ENCODE data around the gene AP3M1. TPM values are rescaled to one million over a fixed set of nuclear protein-coding genes. Genes with fewer than 3 reads are reported as not detected.
A peak's percentile ranks its signal among the peaks of the same experiment; 100 is the strongest.
"Not testable (repeated sequence)": the region's sequence is repeated elsewhere in the genome, so short reads cannot be mapped to it uniquely, and the experiment has no call there.

Gene AP3M1
- total and polyA plus RNA-seq, 2 donors (not counting 1 experiment from before 2014, with no cell fraction given) = 28.4 to 55.3 TPM

- H4K20me1 ChIP-seq (ENCODE audit: control insufficient read depth, extremely low read depth, insufficient read depth, low read length) = no peaks in the 10 kb centered on the region
- H3K4me3 ChIP-seq (replicated peaks in 1 of 4; ENCODE audit: control extremely low read depth in 1 of 4, insufficient read depth in 1 of 4, low read depth in 3 of 4, low read length in 4 of 4) = no peak overlapping the region
- no peak overlapping the region for H3K9ac ChIP-seq (ENCODE audit: insufficient read depth, low read length)
- no peaks in the 10 kb centered on the region for H3K9me3 ChIP-seq (ENCODE audit: control insufficient read depth, insufficient read depth, low read depth, low read length)
- H3K27me3 ChIP-seq (ENCODE audit: control insufficient read depth, insufficient read depth, low read length) = no peaks in the 10 kb centered on the region
- peaks cover 45% of the 10 kb centered on the region for H3K79me2 ChIP-seq (ENCODE audit: control insufficient read depth, insufficient read depth, low read length)
- no peak for TF ChIP-seq EZH2 (IDR thresholded peaks at IDR 0.05; ENCODE audit: low read length, missing control alignments)
- no peak for TF ChIP-seq CTCF (conservative IDR thresholded peaks at IDR 0.05 in 1 of 2, IDR thresholded peaks at IDR 0.05 in 1 of 2; ENCODE audit: low read depth in 1 of 2, low read length in 2 of 2)
- peak; percentile 50 to 66 for DNase-seq (ENCODE audit: low read depth in 2 of 2)
- H3K4me2 ChIP-seq (ENCODE audit: extremely low read depth, insufficient read depth, low read length) = peak overlapping the region; percentile 25
- no peak overlapping the region for H3K27ac ChIP-seq (ENCODE audit: insufficient read depth, low read length)
- H3K36me3 ChIP-seq (ENCODE audit: control insufficient read depth, insufficient read depth, low read length) = no peaks in the 10 kb centered on the region
- peaks cover 6% of the 10 kb centered on the region for H3K4me1 ChIP-seq (ENCODE audit: control insufficient read depth, extremely low read depth, insufficient read depth, low read length)
- H2AFZ ChIP-seq (ENCODE audit: low read length) = no peak overlapping the region
These were observed 43.9 kb upstream of the AP3M1 start for GRCh38 chr10:74194545-74194944.

DNA sequence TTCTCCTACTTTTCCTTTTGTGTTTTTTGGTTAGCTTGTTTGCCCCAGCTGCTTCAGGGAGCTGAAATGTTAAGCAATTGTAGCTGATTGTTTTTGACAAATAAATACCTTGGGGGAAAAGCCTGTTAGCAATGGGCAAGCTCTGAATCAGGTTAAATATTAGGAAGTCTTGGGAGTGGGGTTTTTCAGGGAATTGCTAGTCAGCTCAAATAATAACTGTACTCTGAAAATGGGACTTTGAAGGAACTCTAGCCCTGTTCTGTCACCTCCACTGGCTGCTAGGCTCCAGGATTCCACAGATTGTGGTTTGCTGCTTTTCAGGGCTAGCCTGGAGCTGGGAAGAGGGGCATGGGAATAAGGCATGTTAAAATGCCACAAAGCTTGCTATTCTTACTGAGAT is 39.9 kb upstream of the AP3M1 start:
- no peaks in the 10 kb centered on the region for H4K20me1 ChIP-seq (ENCODE audit: control insufficient read depth, extremely low read depth, insufficient read depth, low read length)
- peaks cover 8% of the 10 kb centered on the region for H3K4me1 ChIP-seq (ENCODE audit: control insufficient read depth, extremely low read depth, insufficient read depth, low read length)
- H3K27ac ChIP-seq (ENCODE audit: insufficient read depth, low read length) = peak overlapping the region; percentile 82
- TF ChIP-seq EZH2 (IDR thresholded peaks at IDR 0.05; ENCODE audit: low read length, missing control alignments) (no peak), CTCF (conservative IDR thresholded peaks at IDR 0.05 in 1 of 2, IDR thresholded peaks at IDR 0.05 in 1 of 2; ENCODE audit: low read depth in 1 of 2, low read length in 2 of 2) (no peak)
- H3K27me3 ChIP-seq (ENCODE audit: control insufficient read depth, insufficient read depth, low read length) = no peaks in the 10 kb centered on the region
- peak; percentile 12 to 48 for DNase-seq (ENCODE audit: low read depth in 2 of 2)
- no peaks in the 10 kb centered on the region for H3K36me3 ChIP-seq (ENCODE audit: control insufficient read depth, insufficient read depth, low read length)
- H3K4me3 ChIP-seq (replicated peaks in 1 of 4; ENCODE audit: control extremely low read depth in 1 of 4, insufficient read depth in 1 of 4, low read depth in 3 of 4, low read length in 4 of 4) = peak overlapping the region; percentile 29 to 44 (median 36)
- no peak overlapping the region for H3K9ac ChIP-seq (ENCODE audit: insufficient read depth, low read length)
- H3K9me3 ChIP-seq (ENCODE audit: control insufficient read depth, insufficient read depth, low read depth, low read length) = no peaks in the 10 kb centered on the region
- H2AFZ ChIP-seq (ENCODE audit: low read length) = peak overlapping the region; percentile 47
- peak overlapping the region; percentile 90 for H3K4me2 ChIP-seq (ENCODE audit: extremely low read depth, insufficient read depth, low read length)
- H3K79me2 ChIP-seq (ENCODE audit: control insufficient read depth, insufficient read depth, low read length) = peaks cover 59% of the 10 kb centered on the region

GRCh38 chr10:74189999-74190421 is 39.4 kb upstream of the AP3M1 start:
- H3K9ac ChIP-seq (ENCODE audit: insufficient read depth, low read length) = no peak overlapping the region
- H2AFZ ChIP-seq (ENCODE audit: low read length) = peak overlapping the region; percentile 47
- no peaks in the 10 kb centered on the region for H3K27me3 ChIP-seq (ENCODE audit: control insufficient read depth, insufficient read depth, low read length)
- TF ChIP-seq CTCF (conservative IDR thresholded peaks at IDR 0.05 in 1 of 2, IDR thresholded peaks at IDR 0.05 in 1 of 2; ENCODE audit: low read depth in 1 of 2, low read length in 2 of 2) (no peak), EZH2 (IDR thresholded peaks at IDR 0.05; ENCODE audit: low read length, missing control alignments) (no peak)
- no peaks in the 10 kb centered on the region for H3K9me3 ChIP-seq (ENCODE audit: control insufficient read depth, insufficient read depth, low read depth, low read length)
- H3K4me1 ChIP-seq (ENCODE audit: control insufficient read depth, extremely low read depth, insufficient read depth, low read length) = peaks cover 8% of the 10 kb centered on the region
- H4K20me1 ChIP-seq (ENCODE audit: control insufficient read depth, extremely low read depth, insufficient read depth, low read length) = no peaks in the 10 kb centered on the region
- peak overlapping the region; percentile 82 for H3K27ac ChIP-seq (ENCODE audit: insufficient read depth, low read length)
- H3K79me2 ChIP-seq (ENCODE audit: control insufficient read depth, insufficient read depth, low read length) = peaks cover 60% of the 10 kb centered on the region
- peak; percentile 88 to 92 for DNase-seq (ENCODE audit: low read depth in 2 of 2)
- peak overlapping the region; percentile 90 for H3K4me2 ChIP-seq (ENCODE audit: extremely low read depth, insufficient read depth, low read length)
- H3K4me3 ChIP-seq (replicated peaks in 1 of 4; ENCODE audit: control extremely low read depth in 1 of 4, insufficient read depth in 1 of 4, low read depth in 3 of 4, low read length in 4 of 4) = peak overlapping the region; percentile 29 to 44 (median 36)
- H3K36me3 ChIP-seq (ENCODE audit: control insufficient read depth, insufficient read depth, low read length) = no peaks in the 10 kb centered on the region

DNA sequence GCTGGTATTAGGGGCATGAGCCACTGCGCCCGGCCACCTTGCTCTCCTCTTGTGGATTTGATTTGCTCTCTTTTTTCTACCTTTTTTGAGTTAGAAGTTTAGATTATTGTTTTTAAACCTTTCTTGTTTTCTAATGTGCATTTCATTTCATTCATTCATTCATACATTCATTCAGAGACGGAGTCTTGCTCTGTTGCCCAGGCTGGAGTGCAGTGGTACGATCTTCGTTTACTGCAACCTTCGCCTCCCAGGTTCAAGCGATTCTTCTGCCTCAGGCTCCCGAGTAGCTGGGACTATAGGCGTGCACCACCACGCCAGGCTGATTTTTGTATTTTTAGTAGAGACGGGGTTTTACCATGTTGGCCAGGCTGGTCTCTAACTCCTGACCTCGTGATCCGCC is 38.0 kb upstream of the AP3M1 start:
- H3K4me2 ChIP-seq (ENCODE audit: extremely low read depth, insufficient read depth, low read length); H3K9me3 ChIP-seq (ENCODE audit: control insufficient read depth, insufficient read depth, low read depth, low read length); H3K36me3 ChIP-seq (ENCODE audit: control insufficient read depth, insufficient read depth, low read length); DNase-seq (ENCODE audit: low read depth in 2 of 2); H3K9ac ChIP-seq (ENCODE audit: insufficient read depth, low read length); H2AFZ ChIP-seq (ENCODE audit: low read length); H4K20me1 ChIP-seq (ENCODE audit: control insufficient read depth, extremely low read depth, insufficient read depth, low read length); H3K4me1 ChIP-seq (ENCODE audit: control insufficient read depth, extremely low read depth, insufficient read depth, low read length); H3K4me3 ChIP-seq (replicated peaks in 1 of 4; ENCODE audit: control extremely low read depth in 1 of 4, insufficient read depth in 1 of 4, low read depth in 3 of 4, low read length in 4 of 4); H3K27ac ChIP-seq (ENCODE audit: insufficient read depth, low read length); H3K27me3 ChIP-seq (ENCODE audit: control insufficient read depth, insufficient read depth, low read length): not testable (repeated sequence)
- H3K79me2 ChIP-seq (ENCODE audit: control insufficient read depth, insufficient read depth, low read length) = peaks cover 61% of the 10 kb centered on the region
